WTC11 (cell line): Measurements from ENCODE around the gene ARHGEF17. TPM values are rescaled to one million over a fixed set of nuclear protein-coding genes. Genes with fewer than 3 reads are reported as not detected.

Experiments used
- ATAC-seq: fragments of 200-7000 bp; cut with Tn5 transposase; 2 replicates; pipeline ENCODE4 v1.10.0; 2021; ENCODE audit warnings: mild to moderate bottlenecking, moderate library complexity
- CTCF ChIA-PET: fragments of 300-600 bp; sonication (Branson Sonifier 250); formaldehyde crosslinking; loops from one replicate; lab custom pipeline; 2021; ENCODE audit warnings: antibody characterized with exemption; lab: Charles Lee
- POLR2A ChIA-PET: fragments of 350-600 bp; sonication (Branson Sonifier 250); formaldehyde crosslinking; loops from one replicate; lab custom pipeline; 2021; ENCODE audit warnings: antibody characterized with exemption; lab: Charles Lee
- DNase-seq: peaks from one replicate; pipeline ENCODE4 v3.0.0; 2021; ENCODE audit warnings: low spot score
- H3K27ac Mint-ChIP-seq: 2 replicates; pipeline ENCODE4 v1.8.0; 2021; ENCODE audit warnings: mixed read lengths
- H3K27me3 Mint-ChIP-seq: 2 replicates; pipeline ENCODE4 v1.8.0; 2021; ENCODE audit warnings: low read depth, mild to moderate bottlenecking, moderate library complexity, mixed read lengths
- H3K36me3 Mint-ChIP-seq: 2 replicates; pipeline ENCODE4 v1.8.0; 2021; ENCODE audit warnings: mixed read lengths
- H3K4me1 Mint-ChIP-seq: 2 replicates; pipeline ENCODE4 v1.8.0; 2022; ENCODE audit warnings: mixed read lengths
- H3K4me3 Mint-ChIP-seq: 2 replicates; pipeline ENCODE4 v1.8.0; 2021; ENCODE audit warnings: mild to moderate bottlenecking, moderate library complexity, mixed read lengths
- H3K9me3 Mint-ChIP-seq: 2 replicates; pipeline ENCODE4 v1.8.0; 2021; ENCODE audit warnings: mixed read lengths
- AR ChIP-seq: fragments of 250-450 bp; sonication (Bioruptor Pico); IDR thresholded peaks from 2 replicates; pipeline ENCODE4 v1.9.0; 2021; ENCODE audit warnings: mild to moderate bottlenecking
- ATF2 ChIP-seq: sonication (generic); formaldehyde crosslinking; IDR thresholded peaks from 2 replicates; pipeline ENCODE4 v1.8.1; 2022; ENCODE audit warnings: low read depth, missing genetic modification reagents, borderline replicate concordance
- ATF6 ChIP-seq: sonication (generic); formaldehyde crosslinking; IDR thresholded peaks from 2 replicates; pipeline ENCODE4 v1.8.1; 2023; ENCODE audit warnings: mild to moderate bottlenecking, missing genetic modification reagents
- E2F1 ChIP-seq: sonication (generic); formaldehyde crosslinking; IDR thresholded peaks from 2 replicates; pipeline ENCODE4 v1.8.0; 2022; ENCODE audit warnings: mild to moderate bottlenecking, missing genetic modification reagents
- GRHL2 ChIP-seq: fragments of 250-450 bp; sonication (Bioruptor Pico); IDR thresholded peaks from 2 replicates; pipeline ENCODE4 v1.8.0; 2022; ENCODE audit warnings: mild to moderate bottlenecking, moderate library complexity; ENCODE audit not compliant: insufficient replicate concordance, severe bottlenecking
- GTF2I ChIP-seq: fragments of 250-450 bp; sonication (Bioruptor Pico); conservative IDR thresholded peaks from 2 replicates; pipeline ENCODE4 v1.4.0; 2021; ENCODE audit warnings: mild to moderate bottlenecking
- NFATC4 ChIP-seq: fragments of 250-450 bp; sonication (Bioruptor Pico); IDR thresholded peaks from 2 replicates; pipeline ENCODE4 v1.9.0; 2021; ENCODE audit warnings: mild to moderate bottlenecking
- NFYB ChIP-seq: sonication (generic); formaldehyde crosslinking; conservative IDR thresholded peaks from 2 replicates; pipeline ENCODE4 v1.8.0; 2022; ENCODE audit warnings: low read depth, missing genetic modification reagents
- NR1H2 ChIP-seq: sonication (generic); formaldehyde crosslinking; IDR thresholded peaks from 2 replicates; pipeline ENCODE4 v1.9.0; 2021; ENCODE audit warnings: mild to moderate bottlenecking, moderate library complexity, missing genetic modification reagents
- NR3C1 ChIP-seq: sonication (generic); formaldehyde crosslinking; conservative IDR thresholded peaks from 2 replicates; pipeline ENCODE4 v1.8.1; 2023; ENCODE audit warnings: low read depth, mild to moderate bottlenecking, missing genetic modification reagents
- SMAD4 ChIP-seq: sonication (generic); formaldehyde crosslinking; IDR thresholded peaks from 2 replicates; pipeline ENCODE4 v1.8.0; 2022; ENCODE audit warnings: mild to moderate bottlenecking, missing genetic modification reagents
- TEAD4 ChIP-seq: sonication (generic); formaldehyde crosslinking; IDR thresholded peaks from 2 replicates; pipeline ENCODE4 v1.8.0; 2022; ENCODE audit warnings: mild to moderate bottlenecking, missing genetic modification reagents
- TP53 ChIP-seq: sonication (generic); formaldehyde crosslinking; IDR thresholded peaks from 2 replicates; pipeline ENCODE4 v1.8.1; 2023; ENCODE audit warnings: mild to moderate bottlenecking, missing genetic modification reagents
- USF2 ChIP-seq: sonication (generic); formaldehyde crosslinking; IDR thresholded peaks from 2 replicates; pipeline ENCODE4 v1.8.1; 2023; ENCODE audit warnings: mild to moderate bottlenecking, missing genetic modification reagents, moderate library complexity
- ZMAT4 ChIP-seq: fragments of 250-450 bp; sonication (Bioruptor Pico); IDR thresholded peaks from 2 replicates; pipeline ENCODE4 v1.9.0; 2021; ENCODE audit warnings: mild to moderate bottlenecking
- ZNF232 ChIP-seq: sonication (generic); formaldehyde crosslinking; IDR thresholded peaks from 2 replicates; pipeline ENCODE4 v1.8.0; 2022; ENCODE audit warnings: mild to moderate bottlenecking, missing genetic modification reagents
- ZNF281 ChIP-seq: sonication (generic); formaldehyde crosslinking; IDR thresholded peaks from 2 replicates; pipeline ENCODE4 v1.8.0; 2023; ENCODE audit warnings: mild to moderate bottlenecking, missing genetic modification reagents
- ZNF396 ChIP-seq: fragments of 250-450 bp; sonication (Bioruptor Pico); IDR thresholded peaks from 2 replicates; pipeline ENCODE4 v1.8.0; 2021; ENCODE audit warnings: mild to moderate bottlenecking, moderate library complexity, borderline replicate concordance
- ZNF416 ChIP-seq: fragments of 250-450 bp; sonication (Bioruptor Pico); IDR thresholded peaks from 2 replicates; pipeline ENCODE4 v1.9.0; 2021; ENCODE audit warnings: mild to moderate bottlenecking, inconsistent platforms
- ZNF423 ChIP-seq: fragments of 250-450 bp; sonication (Bioruptor Pico); IDR thresholded peaks from 2 replicates; pipeline ENCODE4 v2.1.2; 2022; ENCODE audit warnings: mild to moderate bottlenecking, moderate library complexity
- ZNF671 ChIP-seq: fragments of 250-450 bp; sonication (Bioruptor Pico); IDR thresholded peaks from 2 replicates; pipeline ENCODE4 v1.8.0; 2021; ENCODE audit warnings: mild to moderate bottlenecking
- total RNA-seq: library from RNA; stranded (reverse); gene quantifications from 3 replicates; pipeline ENCODE4 v1.2.3, GENCODE V29; 2021

The ARHGEF17 gene
- total RNA-seq, 1 experiment from 2014 or later = 18.2 TPM

- Mint-ChIP-seq H3K27ac (no peak overlapping the region), H3K4me3 (no peak overlapping the region), H3K9me3 (no peaks in the 10 kb centered on the region), H3K4me1 (no peaks in the 10 kb centered on the region), H3K27me3 (no peaks in the 10 kb centered on the region), H3K36me3 (peaks cover 15% of the 10 kb centered on the region)
- TF ChIP-seq ZNF281 (CRISPR knock-in tag) (no peak), ZNF423 (no peak), NR3C1 (CRISPR knock-in tag) (no peak), AR (CRISPR knock-in tag) (no peak), ZNF416 (no peak), USF2 (CRISPR knock-in tag) (no peak), ZMAT4 (no peak), E2F1 (CRISPR knock-in tag) (no peak), NR1H2 (CRISPR knock-in tag) (no peak), TP53 (CRISPR knock-in tag) (no peak), ZNF671 (CRISPR knock-in tag) (no peak), TEAD4 (CRISPR knock-in tag) (no peak), SMAD4 (CRISPR knock-in tag) (no peak), NFATC4 (CRISPR knock-in tag) (no peak), GTF2I (CRISPR knock-in tag) (no peak), ATF6 (no peak), NFYB (CRISPR knock-in tag) (no peak)
- DNase-seq (no peak), ATAC-seq (no peak)
- CTCF ChIA-PET = no interaction called here
- POLR2A ChIA-PET = no interaction called here
Observed at GRCh38 chr11:73409431-73409830, 101.4 kb downstream of the ARHGEF17 start.

- ChIA-PET POLR2A (no interaction called here), CTCF (interaction anchor here (1.0 to 1.4 kb wide), 5 partner anchors 16 to 250 kb away, joined by 3 to 8 read pairs (median 4); no protein-coding TSS in a partner anchor)
- Mint-ChIP-seq H3K4me3 (no peak overlapping the region), H3K4me1 (no peaks in the 10 kb centered on the region), H3K36me3 (peaks cover 15% of the 10 kb centered on the region), H3K9me3 (no peaks in the 10 kb centered on the region), H3K27me3 (no peaks in the 10 kb centered on the region), H3K27ac (no peak overlapping the region)
- ATAC-seq = no peak
- DNase-seq = no peak
- no peak for TF ChIP-seq USF2 (CRISPR knock-in tag)
- TF ChIP-seq ATF2 (CRISPR knock-in tag) = no peak
- TF ChIP-seq GRHL2 (CRISPR knock-in tag) = no peak
- no peak for TF ChIP-seq E2F1 (CRISPR knock-in tag)
- no peak for TF ChIP-seq ZNF232 (CRISPR knock-in tag)
- no peak for TF ChIP-seq ZNF396
Observed at GRCh38 chr11:73410627-73411026, 102.6 kb downstream of the ARHGEF17 start.
